OCI-LY7 (cell line): ENCODE measurements around the gene PPM1H. TPM values are rescaled to one million over a fixed set of nuclear protein-coding genes. Genes with fewer than 3 reads are reported as not detected.

ENCODE experiments used
- BruUV-seq: library from RNA; stranded (reverse); fragments of 400-500 nt; replicated peaks from 2 replicates; lab custom pipeline; 2021; lab: Mats Ljungman, UMichigan
- CTCF ChIA-PET: fragments of 300-600 bp; sonication (Branson Sonifier 250); formaldehyde crosslinking; loops from one replicate; lab custom pipeline; 2022; ENCODE audit warnings: antibody characterized with exemption; ENCODE audit not compliant: unreplicated experiment; lab: Charles Lee
- POLR2A ChIA-PET: fragments of 300-600 bp; sonication (Branson Sonifier 250); formaldehyde crosslinking; loops from one replicate; lab custom pipeline; 2022; ENCODE audit warnings: antibody characterized with exemption; lab: Charles Lee
- DNase-seq: peaks from one replicate; pipeline ENCODE4 v3.0.0-alpha.2; 2015; ENCODE audit warnings: low spot score
- H2AFZ ChIP-seq: fragments of 200-600 bp; sonication (generic), shearing (Covaris generic); 2 replicates; pipeline ENCODE4 v1.6.1; 2014; ENCODE audit warnings: mild to moderate bottlenecking, antibody characterized with exemption, low read length, moderate library complexity
- H3K27ac ChIP-seq: fragments of 200-600 bp; sonication (generic); 2 replicates; pipeline ENCODE4 v1.5.1; 2014; ENCODE audit warnings: mixed run types, low read depth, mild to moderate bottlenecking, moderate library complexity, low read length, inconsistent platforms; ENCODE audit not compliant: poor library complexity, severe bottlenecking
- H3K36me3 ChIP-seq: fragments of 200-600 bp; sonication (generic); 2 replicates; pipeline ENCODE4 v1.6.1; 2014; ENCODE audit warnings: mild to moderate bottlenecking, antibody characterized with exemption, low read length, moderate library complexity, mixed read lengths; ENCODE audit not compliant: insufficient read depth
- H3K4me1 ChIP-seq: fragments of 200-600 bp; sonication (generic); 2 replicates; pipeline ENCODE4 v1.5.1; 2014; ENCODE audit warnings: mild to moderate bottlenecking, low read length; ENCODE audit not compliant: insufficient read depth, poor library complexity, severe bottlenecking
- H3K4me2 ChIP-seq: fragments of 200-600 bp; sonication (generic); 2 replicates; pipeline ENCODE4 v1.6.1; 2014; ENCODE audit warnings: mild to moderate bottlenecking, low read length
- H3K4me3 ChIP-seq: fragments of 200-600 bp; sonication (generic); 2 replicates; pipeline ENCODE4 v1.5.1; 2014; ENCODE audit warnings: mild to moderate bottlenecking, low read depth, low read length; ENCODE audit not compliant: poor library complexity, severe bottlenecking
- H3K79me2 ChIP-seq: fragments of 200-600 bp; sonication (generic); 2 replicates; pipeline ENCODE4 v1.6.1; 2016; ENCODE audit warnings: low read depth, mild to moderate bottlenecking, low read length, moderate library complexity, mixed read lengths; ENCODE audit not compliant: insufficient read depth
- H3K9me2 ChIP-seq: fragments of 200-600 bp; sonication (generic); 2 replicates; pipeline ENCODE4 v1.6.1; 2016; ENCODE audit warnings: mild to moderate bottlenecking, low read length, mixed read lengths; ENCODE audit not compliant: insufficient read depth
- H3K9me3 ChIP-seq: fragments of 200-600 bp; sonication (generic); 2 replicates; pipeline ENCODE4 v1.6.1; 2014; ENCODE audit warnings: mild to moderate bottlenecking, mixed run types, low read length, mixed read lengths
- H4K20me1 ChIP-seq: fragments of 200-600 bp; sonication (generic); 2 replicates; pipeline ENCODE4 v1.6.1; 2014; ENCODE audit warnings: mild to moderate bottlenecking, antibody characterized with exemption, low read length, moderate library complexity, mixed read lengths; ENCODE audit not compliant: insufficient read depth
- CTCF ChIP-seq: fragments of 200-600 bp; sonication (generic); conservative IDR thresholded peaks from 2 replicates; pipeline ENCODE4 v1.5.1; 2014; ENCODE audit warnings: mild to moderate bottlenecking, antibody characterized with exemption, low read length, moderate library complexity, mixed read lengths
- EZH2phosphoT487 ChIP-seq: fragments of 200-600 bp; sonication (generic); IDR thresholded peaks from 2 replicates; pipeline ENCODE4 v1.6.1; 2018; ENCODE audit warnings: low read depth, borderline replicate concordance, mild to moderate bottlenecking, mixed run types, antibody characterized with exemption, low read length, moderate library complexity, mixed read lengths
- intact Hi-C: fragments of 100-400 bp; cut with micrococcal nuclease; formaldehyde crosslinking; loops from one replicate; pipeline ENCODE4 v1.10.0; 2022; ENCODE audit not compliant: unreplicated experiment
- total RNA-seq, 2 experiments: library from RNA; depleted of rRNA in 1 of 2; stranded (reverse); fragments of >200 nt in 1 of 2; shearing (Covaris generic) in 1 of 2; gene quantifications; 2 replicates each; pipeline ENCODE4 v1.2.3, GENCODE V29; 2014 to 2022

The PPM1H gene
- total RNA-seq, 2 experiments from 2014 or later = 2.0 to 3.4 TPM

- Histone ChIP-seq H3K27ac (no peak overlapping the region), H3K9me2 (no peaks in the 10 kb centered on the region), H3K9me3 (no peaks in the 10 kb centered on the region), H4K20me1 (no peaks in the 10 kb centered on the region), H3K4me1 (no peaks in the 10 kb centered on the region), H3K4me2 (no peak overlapping the region), H2AFZ (no peak overlapping the region), H3K79me2 (no peaks in the 10 kb centered on the region), H3K4me3 (no peak overlapping the region), H3K36me3 (no peaks in the 10 kb centered on the region)
- ChIA-PET CTCF (no interaction called here), POLR2A (interaction anchor here (1.0 to 1.2 kb wide), 3 partner anchors 14 to 31 kb away, joined by 3 read pairs; no protein-coding TSS in a partner anchor)
- intact Hi-C loops = no loop called here
- BruUV-seq = no TSS peak
- no peak for TF ChIP-seq EZH2phosphoT487
- no peak for TF ChIP-seq CTCF
- DNase-seq = no peak
Observed at GRCh38 chr12:62651138-62651537, 283.8 kb downstream of the PPM1H start.

GRCh38 chr12:62649412-62650138, 285.4 kb downstream of the PPM1H start:
- POLR2A ChIA-PET = interaction anchor here (0.7 to 1.7 kb wide), 4 partner anchors 14 to 290 kb away, joined by 3 to 4 read pairs (median 4); no protein-coding TSS in a partner anchor

More at GRCh38 chr12:62649412-62650138, 285.4 kb downstream of the PPM1H start:
- Histone ChIP-seq H3K4me1 (no peaks in the 10 kb centered on the region), H3K4me2 (no peak overlapping the region), H3K4me3 (no peak overlapping the region), H3K36me3 (no peaks in the 10 kb centered on the region), H3K9me3 (no peaks in the 10 kb centered on the region), H3K79me2 (no peaks in the 10 kb centered on the region), H2AFZ (no peak overlapping the region), H4K20me1 (no peaks in the 10 kb centered on the region), H3K27ac (no peak overlapping the region), H3K9me2 (no peaks in the 10 kb centered on the region)
- intact Hi-C loops = no loop called here
- no peak for DNase-seq
- no TSS peak for BruUV-seq
- CTCF ChIA-PET = no interaction called here
- TF ChIP-seq CTCF = no peak
- TF ChIP-seq EZH2phosphoT487 = no peak
